Stimulated activated naive CD8-positive, alpha-beta T cell treated with anti-CD3 and anti-CD28 coated beads, Interleukin-15, Interleukin-2, amounts not matched to agents 100 U/mL and 50 U/mL, for 24 hours (primary cell): ENCODE results near the gene HNRNPM.

Source experiments
- ATAC-seq: fragments of 150-1000 bp; cut with Tn5 transposase; one replicate; pipeline ENCODE4 v1.10.0; 2021
- DNase-seq: peaks from one replicate; pipeline ENCODE4 v3.0.0; 2021

The HNRNPM gene

DNA sequence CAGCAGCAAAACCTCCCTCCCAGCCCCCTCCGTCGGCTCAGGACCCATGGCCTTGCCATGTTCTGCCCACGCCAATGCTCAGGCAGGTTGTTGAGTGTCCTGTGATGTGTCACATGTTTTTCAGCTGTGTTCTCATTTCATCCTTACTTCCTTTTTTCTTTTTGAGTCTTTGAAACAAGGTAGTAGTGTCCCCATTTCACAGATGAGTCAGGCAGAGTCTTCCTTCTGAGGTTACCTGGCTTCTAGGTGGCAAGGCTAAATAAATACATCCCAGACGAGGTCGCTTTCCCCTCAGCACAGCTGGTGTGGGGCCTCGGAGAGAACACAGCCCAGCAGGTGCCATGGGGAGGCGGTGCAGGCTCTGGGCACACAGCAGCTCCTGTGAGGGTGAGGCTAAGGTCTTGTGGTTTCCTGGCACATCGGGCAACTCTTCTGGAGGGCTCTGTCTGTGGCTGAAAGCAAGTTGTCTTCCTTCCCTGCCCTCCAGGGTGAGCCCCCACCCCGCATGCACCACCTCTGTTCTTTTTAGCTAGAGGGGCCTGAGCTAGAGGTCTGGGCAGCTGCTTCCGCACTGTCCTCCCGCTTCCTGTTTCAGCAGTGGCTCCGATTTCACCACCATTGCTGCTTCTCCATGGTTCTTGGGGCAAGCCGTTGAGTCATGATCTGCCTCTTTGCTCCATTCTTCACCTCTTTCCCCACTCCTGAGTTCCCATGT, 42.5 kb downstream of the HNRNPM start:
- DNase-seq: peak; percentile 57
- ATAC-seq: peak; percentile 71

- no peak for DNase-seq
- ATAC-seq: no peak
These were observed 43.6 kb downstream of the HNRNPM start for GRCh38 chr19:8488365-8488764.

GRCh38 chr19:8489561-8490394, 45.0 kb downstream of the HNRNPM start:
- ATAC-seq: no peak
- no peak for DNase-seq

DNA sequence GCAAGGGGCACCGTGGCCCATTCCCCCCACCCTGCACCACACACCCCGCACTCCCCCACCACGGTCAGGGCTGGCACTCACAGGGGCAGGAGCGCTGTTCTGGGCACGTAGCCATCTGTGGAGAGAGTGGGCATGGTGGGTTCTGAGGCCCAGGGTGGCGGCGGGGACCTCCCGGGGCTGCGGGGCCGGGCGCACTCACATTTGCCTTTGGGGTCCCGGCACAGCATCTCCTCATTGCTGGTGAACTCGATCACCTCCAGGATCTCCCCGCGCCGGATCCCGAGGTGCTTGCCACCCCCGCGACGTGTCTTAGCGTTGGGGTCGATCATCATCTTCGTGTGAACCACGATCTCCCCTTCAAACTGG, 45.6 kb downstream of the HNRNPM start:
- DNase-seq: no peak
- no peak for ATAC-seq

DNA sequence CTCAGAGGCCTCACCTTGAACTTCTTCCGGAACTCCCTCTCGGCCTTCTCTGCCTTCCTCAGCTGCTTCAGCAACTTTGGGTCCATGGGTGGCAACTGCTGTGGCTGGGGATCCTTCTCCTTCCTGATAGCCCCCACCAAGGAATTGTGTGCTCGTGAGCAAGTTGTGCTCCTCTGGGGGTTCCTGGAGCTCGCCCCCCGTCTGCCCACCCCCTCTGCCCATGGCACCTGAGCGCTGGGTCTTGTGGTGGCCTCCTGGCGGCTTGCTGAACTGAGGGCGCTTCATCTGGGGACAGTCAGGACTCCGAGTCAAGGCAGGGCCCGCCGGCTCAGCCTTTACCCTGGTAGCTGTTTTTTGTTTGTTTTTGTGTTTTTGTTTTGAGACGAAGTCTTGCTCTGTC, 46.1 kb downstream of the HNRNPM start:
- DNase-seq: no peak
- no peak for ATAC-seq

DNA sequence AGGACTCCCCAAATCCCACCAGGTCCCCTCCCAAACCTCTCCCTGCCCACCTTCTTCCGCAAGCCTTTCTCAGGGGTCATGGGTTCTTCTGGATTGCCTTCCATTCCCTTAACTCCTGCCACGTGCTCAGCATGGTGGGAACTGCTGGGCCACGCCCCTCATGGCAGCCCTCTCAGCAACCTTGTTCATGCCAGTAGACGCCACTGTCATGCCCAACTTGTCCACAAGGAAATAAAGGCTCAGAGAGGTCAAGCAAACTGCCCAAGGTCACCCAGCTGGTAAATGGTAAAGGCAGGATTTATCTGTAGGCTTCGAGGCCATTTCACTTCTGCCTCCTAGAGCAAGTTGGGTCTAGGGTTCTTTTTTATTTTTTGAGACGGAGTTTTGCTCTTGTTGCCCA, 46.8 kb downstream of the HNRNPM start:
- DNase-seq: no peak
- ATAC-seq: no peak

- DNase-seq: no peak
- no peak for ATAC-seq
These were observed 49.4 kb downstream of the HNRNPM start for GRCh38 chr19:8494158-8494557.

DNA sequence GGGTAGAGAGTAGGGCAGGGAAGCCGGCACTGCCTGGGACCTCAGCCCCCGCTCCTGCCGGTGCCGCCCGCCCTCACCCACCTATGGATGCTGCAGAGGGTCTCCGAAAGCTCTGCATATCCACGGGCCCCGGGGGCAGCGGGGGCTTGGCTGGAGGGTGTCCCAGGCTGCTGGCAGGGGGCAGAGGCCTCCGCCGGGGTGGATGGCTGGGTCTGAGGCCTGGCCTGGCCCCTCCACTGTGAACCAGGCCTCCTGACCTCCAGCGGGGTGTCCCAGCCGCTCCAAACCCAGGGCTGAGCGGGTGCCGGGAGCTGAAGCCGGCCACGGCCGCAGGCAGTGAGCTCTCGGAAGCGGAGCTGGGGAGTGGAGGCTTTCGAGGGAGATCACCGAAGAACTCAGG, 53.5 kb downstream of the HNRNPM start:
- DNase-seq (no peak), ATAC-seq (no peak)

GRCh38 chr19:8499048-8499833, 54.5 kb downstream of the HNRNPM start:
- no peak for DNase-seq

GRCh38 chr19:8500158-8500557, 55.4 kb downstream of the HNRNPM start:
- ATAC-seq: no peak
- no peak for DNase-seq

More at GRCh38 chr19:8499048-8499833, 54.5 kb downstream of the HNRNPM start:
- no peak for ATAC-seq

- ATAC-seq (no peak), DNase-seq (no peak)
These were observed 56.7 kb downstream of the HNRNPM start for GRCh38 chr19:8501516-8501915.

GRCh38 chr19:8501981-8502380, 57.2 kb downstream of the HNRNPM start:
- no peak for DNase-seq
- no peak for ATAC-seq

GRCh38 chr19:8503510-8503909, 58.7 kb downstream of the HNRNPM start:
- no peak for DNase-seq
- no peak for ATAC-seq

DNA sequence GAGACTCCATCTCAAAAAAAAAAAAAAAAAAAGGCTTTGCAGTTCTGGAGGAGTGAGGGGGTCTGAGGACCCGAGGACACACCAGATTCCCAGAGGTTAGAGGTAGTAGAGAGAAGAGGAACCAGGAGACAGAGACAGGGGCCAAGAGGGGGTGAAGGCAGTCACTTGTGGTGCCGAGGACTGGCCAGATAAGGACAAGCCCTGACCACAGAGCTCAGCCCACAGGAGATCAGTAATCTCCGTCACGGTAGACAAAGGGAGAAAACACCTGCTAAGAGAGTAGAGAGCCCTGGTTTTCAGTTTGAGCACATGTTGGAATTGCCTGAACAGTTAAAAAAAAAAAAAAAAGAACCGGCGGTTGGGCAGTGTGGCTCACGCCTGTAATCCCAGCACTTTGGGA, 59.4 kb downstream of the HNRNPM start:
- ATAC-seq (no peak), DNase-seq (no peak)

DNA sequence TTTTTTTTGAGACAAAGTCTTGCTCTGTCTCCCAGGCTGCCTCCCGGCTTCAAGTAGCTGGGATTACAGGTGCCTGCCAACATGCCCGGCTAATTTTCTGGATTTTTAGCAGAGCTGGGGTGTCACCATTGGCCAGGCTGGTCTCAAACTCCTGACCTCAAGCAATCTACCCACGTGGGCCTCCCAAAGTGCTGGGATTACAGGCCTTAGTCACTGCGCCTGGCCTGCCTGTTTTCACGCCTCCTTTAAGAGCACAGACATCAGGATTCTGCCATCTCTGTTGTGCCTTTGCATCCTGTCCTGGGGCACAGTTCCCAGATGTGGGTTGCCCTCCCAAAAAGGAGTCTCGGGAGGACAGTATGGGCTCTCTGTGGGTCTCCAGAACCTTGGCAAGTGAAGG, 60.1 kb downstream of the HNRNPM start:
- DNase-seq (no peak), ATAC-seq (no peak)

GRCh38 chr19:8505680-8506401, 61.1 kb downstream of the HNRNPM start:
- peak; percentile 64 for ATAC-seq

GRCh38 chr19:8506402-8506957, 61.7 kb downstream of the HNRNPM start:
- DNase-seq: no peak
- no peak for ATAC-seq

More at GRCh38 chr19:8505680-8506401, 61.1 kb downstream of the HNRNPM start:
- DNase-seq: peak; percentile 87

- DNase-seq (no peak), ATAC-seq (no peak)
These were observed 65.9 kb downstream of the HNRNPM start for GRCh38 chr19:8510589-8511115.

DNA sequence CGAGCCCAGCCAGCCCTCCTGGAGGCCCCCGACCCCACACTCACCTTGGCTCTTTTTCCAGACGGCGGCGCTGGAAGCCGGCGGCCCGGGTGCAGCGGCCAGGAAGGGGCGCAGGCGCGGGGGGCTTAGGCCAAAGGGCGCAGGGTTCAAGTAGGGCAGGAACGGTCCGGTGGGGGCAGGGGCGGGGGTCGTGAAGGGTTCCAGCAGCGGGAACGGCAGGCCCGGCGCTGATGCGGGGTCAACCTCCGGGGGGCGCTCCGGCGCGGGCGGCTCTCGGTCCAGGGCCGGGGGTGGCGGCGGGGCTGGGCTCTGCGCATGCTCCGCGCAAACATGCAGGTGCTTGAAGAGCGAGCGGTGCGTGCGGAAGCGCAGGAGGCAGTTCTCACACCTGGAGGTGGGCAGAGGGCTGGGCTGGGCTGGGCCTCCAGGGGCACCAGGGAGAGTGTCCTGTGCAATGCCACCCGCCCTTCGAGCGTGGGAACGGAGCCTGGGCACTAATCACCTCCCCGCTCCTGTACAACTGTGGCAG, 66.9 kb downstream of the HNRNPM start:
- ATAC-seq (no peak), DNase-seq (no peak)

GRCh38 chr19:8512115-8512967, 67.6 kb downstream of the HNRNPM start:
- DNase-seq (peak; percentile 51), ATAC-seq (no peak)
